Right atrium auricular region (tissue), 2 donors: ENCODE measurements around the gene DOLK. TPM values are rescaled to one million over a fixed set of nuclear protein-coding genes. Genes with fewer than 3 reads are reported as not detected.
"Not testable (repeated sequence)": the region's sequence is repeated elsewhere in the genome, so short reads cannot be mapped to it uniquely, and the experiment has no call there.

Experiments
- DNase-seq: peaks from one replicate; pipeline ENCODE4 v3.0.0-alpha.2; 2019; ENCODE audit warnings: low spot score
- H3K27ac ChIP-seq, 2 donors: fragments of 200-600 bp; sonication (generic); 1 replicate in 1 of 2; 2 replicates in 1 of 2; pipeline ENCODE4 v1.5.1; 2016 to 2019
- H3K27me3 ChIP-seq, 2 donors: fragments of 200-600 bp; sonication (generic); one replicate each; pipeline versions ENCODE4 v1.5.1 to v1.6.0; 2017 to 2019
- H3K36me3 ChIP-seq: fragments of 200-600 bp; sonication (generic); one replicate; pipeline ENCODE4 v1.5.1; 2016
- H3K4me1 ChIP-seq, 2 donors: fragments of 200-600 bp; sonication (generic); one replicate each; pipeline versions ENCODE4 v1.5.1 to v1.6.0; 2017 to 2019
- H3K4me3 ChIP-seq, 2 donors: fragments of 200-600 bp; sonication (generic); 1 replicate in 1 of 2; 2 replicates in 1 of 2; pipeline ENCODE4 v1.5.1; 2017 to 2019; ENCODE audit warnings: mild to moderate bottlenecking in 1 of 2, moderate library complexity in 1 of 2
- H3K9me3 ChIP-seq, 2 donors: fragments of 200-600 bp; sonication (generic); one replicate each; pipeline ENCODE4 v1.5.1; 2019
- CTCF ChIP-seq, 2 donors: fragments of 200-600 bp; sonication (generic); IDR thresholded peaks; one replicate each; pipeline ENCODE4 v1.5.1; 2019; ENCODE audit warnings: antibody characterized with exemption in 2 of 2
- total RNA-seq, 2 donors: library from RNA; depleted of rRNA; stranded (reverse); fragments of >200 nt; gene quantifications; one replicate each; pipeline ENCODE4 v1.1.0, GENCODE V29; 2016

DOLK gene
- total RNA-seq, 2 donors from 2014 or later: 13.9 to 14.4 TPM

GRCh38 chr9:128983536-128983935 is 36.1 kb upstream of the DOLK start:
- H3K36me3 ChIP-seq: peaks cover 89% of the 10 kb centered on the region
- TF ChIP-seq CTCF (IDR thresholded peaks at IDR 0.05): no peak
- no peaks in the 10 kb centered on the region for H3K4me1 ChIP-seq
- DNase-seq: no peak
- no peak overlapping the region for H3K27ac ChIP-seq
- H3K27me3 ChIP-seq: no peaks in the 10 kb centered on the region
- no peaks in the 10 kb centered on the region for H3K9me3 ChIP-seq
- no peak overlapping the region for H3K4me3 ChIP-seq

DNA sequence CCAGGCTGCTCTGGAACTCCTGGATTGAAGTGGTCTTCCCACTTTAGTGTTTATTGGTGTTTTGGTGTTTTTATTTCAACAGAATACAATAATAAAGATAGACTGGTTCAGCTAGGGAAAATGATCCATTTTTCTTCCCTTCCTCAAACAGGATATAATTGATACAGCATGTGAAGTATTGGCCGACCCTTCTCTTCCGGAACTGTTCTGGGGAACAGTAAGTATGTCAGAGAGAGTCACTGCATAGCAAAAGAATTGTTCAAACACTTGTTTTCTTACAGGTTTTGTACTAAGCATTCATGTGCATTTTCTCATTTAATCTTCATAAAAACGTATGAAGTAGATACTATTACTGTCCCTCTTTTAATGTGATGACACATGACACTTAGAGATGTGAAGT is 31.7 kb upstream of the DOLK start:
- Histone ChIP-seq H3K4me1 (no peaks in the 10 kb centered on the region), H3K27ac (no peak overlapping the region), H3K4me3 (no peak overlapping the region), H3K9me3 (no peaks in the 10 kb centered on the region), H3K27me3 (no peaks in the 10 kb centered on the region), H3K36me3 (peaks cover 76% of the 10 kb centered on the region)
- DNase-seq: no peak
- no peak for TF ChIP-seq CTCF (IDR thresholded peaks at IDR 0.05)

GRCh38 chr9:128972956-128973355 is 25.6 kb upstream of the DOLK start:
- Histone ChIP-seq H3K4me1 (no peaks in the 10 kb centered on the region), H3K4me3 (no peak overlapping the region), H3K9me3 (no peaks in the 10 kb centered on the region), H3K27me3 (no peaks in the 10 kb centered on the region), H3K27ac (no peak overlapping the region), H3K36me3 (peaks cover 77% of the 10 kb centered on the region)
- no peak for DNase-seq
- TF ChIP-seq CTCF (IDR thresholded peaks at IDR 0.05): no peak

- H3K36me3 ChIP-seq: peaks cover 58% of the 10 kb centered on the region
- H3K4me1 ChIP-seq: no peaks in the 10 kb centered on the region
- H3K9me3 ChIP-seq: no peaks in the 10 kb centered on the region
- H3K4me3 ChIP-seq: no peak overlapping the region
- H3K27me3 ChIP-seq: no peaks in the 10 kb centered on the region
- no peak for DNase-seq
- no peak for TF ChIP-seq CTCF (IDR thresholded peaks at IDR 0.05)
- H3K27ac ChIP-seq: no peak overlapping the region
Observed at GRCh38 chr9:128969491-128969890, 22.1 kb upstream of the DOLK start.

DNA sequence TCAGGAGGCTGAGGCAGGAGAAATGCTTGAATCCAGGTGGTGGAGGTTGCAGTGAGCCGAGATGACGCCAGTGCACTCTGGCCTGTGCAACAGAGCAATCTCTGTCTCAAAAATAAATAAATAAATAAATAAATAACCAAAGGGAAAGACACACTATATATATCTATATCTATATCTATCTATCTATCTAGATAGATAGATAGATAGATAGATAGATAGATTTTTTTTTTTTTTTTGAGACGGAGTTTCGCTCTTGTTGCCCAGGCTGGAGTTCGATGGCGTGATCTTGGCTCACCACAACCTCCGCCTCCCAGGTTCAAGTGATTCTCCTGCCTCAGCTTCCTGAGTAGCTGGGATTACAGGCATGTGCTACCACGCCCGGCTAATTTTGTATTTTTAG is 14.0 kb upstream of the DOLK start:
- not testable (repeated sequence) for H3K4me3 ChIP-seq, H3K4me1 ChIP-seq, H3K27me3 ChIP-seq, H3K27ac ChIP-seq, DNase-seq, H3K9me3 ChIP-seq
- peaks cover 42% of the 10 kb centered on the region for H3K36me3 ChIP-seq

GRCh38 chr9:128947277-128947526 is 201 bp downstream of the DOLK start:
- peaks cover 4% of the 10 kb centered on the region for H3K36me3 ChIP-seq
- H3K4me1 ChIP-seq: peaks cover 0 to 39% of the 10 kb centered on the region in 2 donors
- H3K4me3 ChIP-seq: peak overlapping the region; percentile 74 to 95
- TF ChIP-seq CTCF (IDR thresholded peaks at IDR 0.05): no peak
- no peaks in the 10 kb centered on the region for H3K9me3 ChIP-seq
- no peak for DNase-seq
- H3K27ac ChIP-seq: peak overlapping the region; percentile 94 to 96
- no peaks in the 10 kb centered on the region for H3K27me3 ChIP-seq
